CD4-positive, alpha-beta memory T cell (primary cell): ENCODE measurements around the gene YKT6. TPM values are rescaled to one million over a fixed set of nuclear protein-coding genes. Genes with fewer than 3 reads are reported as not detected.

ENCODE experiments used
- CTCF ChIA-PET: fragments of 350-600 bp; sonication (Branson Sonifier 250); formaldehyde crosslinking; loops from one replicate; lab custom pipeline; 2021; ENCODE audit warnings: inconsistent platforms; ENCODE audit not compliant: partially characterized antibody; lab: Charles Lee
- POLR2A ChIA-PET: fragments of 350-600 bp; sonication (Branson Sonifier 250); formaldehyde crosslinking; loops from one replicate; lab custom pipeline; 2021; ENCODE audit not compliant: partially characterized antibody; lab: Charles Lee
- DNase-seq, 5 donors: peaks; one replicate each; pipeline versions ENCODE4 v3.0.0 to v3.0.0-alpha.2; 2020 to 2022; ENCODE audit warnings: mixed read lengths in 1 of 5
- H3K27ac ChIP-seq: one replicate; pipeline ENCODE4 v1.7.0; 2013; ENCODE audit warnings: low read depth, low read length
- H3K27me3 ChIP-seq: 2 replicates; pipeline ENCODE4 v1.7.0; 2013; ENCODE audit warnings: mild to moderate bottlenecking, low read length, moderate library complexity; ENCODE audit not compliant: insufficient read depth
- H3K36me3 ChIP-seq: 2 replicates; pipeline ENCODE4 v1.7.0; 2013; ENCODE audit warnings: mild to moderate bottlenecking, low read length, moderate library complexity; ENCODE audit not compliant: insufficient read depth
- H3K4me1 ChIP-seq: 2 replicates; pipeline ENCODE4 v1.7.0; 2013; ENCODE audit warnings: mild to moderate bottlenecking, low read length, moderate library complexity; ENCODE audit not compliant: insufficient read depth
- H3K4me3 ChIP-seq, 2 donors: one replicate each; pipeline ENCODE4 v1.7.0; 2013; ENCODE audit warnings: low read length in 2 of 2, mild to moderate bottlenecking in 1 of 2
- H3K9me3 ChIP-seq, 2 donors: one replicate each; pipeline ENCODE4 v1.7.0; 2013; ENCODE audit warnings: low read length in 2 of 2, control low read depth in 1 of 2; ENCODE audit not compliant: control insufficient read depth in 1 of 2
- H3K27ac Mint-ChIP-seq, 7 donors: one replicate each; pipeline ENCODE4 v1.8.0; 2020 to 2021; ENCODE audit warnings: mixed read lengths in 7 of 7, mild to moderate bottlenecking in 6 of 7, inconsistent platforms in 3 of 7, moderate library complexity in 3 of 7
- H3K27me3 Mint-ChIP-seq, 2 donors: one replicate each; pipeline ENCODE4 v1.8.0; 2020 to 2021; ENCODE audit warnings: mixed read lengths in 2 of 2
- H3K36me3 Mint-ChIP-seq, 2 donors: one replicate each; pipeline ENCODE4 v1.8.0; 2020 to 2021; ENCODE audit warnings: mixed read lengths in 2 of 2, inconsistent platforms in 1 of 2, mild to moderate bottlenecking in 1 of 2
- H3K4me1 Mint-ChIP-seq, 4 donors: one replicate each; pipeline ENCODE4 v1.8.0; 2020 to 2021; ENCODE audit warnings: mixed read lengths in 4 of 4, mild to moderate bottlenecking in 1 of 4
- H3K4me3 Mint-ChIP-seq, 8 donors: one replicate each; pipeline ENCODE4 v1.8.0; 2020 to 2021; ENCODE audit warnings: mixed read lengths in 8 of 8, mild to moderate bottlenecking in 7 of 8, moderate library complexity in 6 of 8, inconsistent platforms in 3 of 8
- H3K9me3 Mint-ChIP-seq, 8 donors: one replicate each; pipeline ENCODE4 v1.8.0; 2020 to 2021; ENCODE audit warnings: mixed read lengths in 8 of 8, mild to moderate bottlenecking in 5 of 8, inconsistent platforms in 3 of 8, moderate library complexity in 1 of 8
- intact Hi-C: fragments of 100-400 bp; cut with micrococcal nuclease; formaldehyde crosslinking; loops from one replicate; pipeline ENCODE4 v1.15.1; 2023
- polyA plus RNA-seq, 2 donors: library from polyadenylated mRNA; unstranded; fragments of 300-500 nt; fragmentation: Illumina TruSeq; gene quantifications; one replicate each; pipeline ENCODE4 v1.2.3, GENCODE V29; 2021
- total RNA-seq, 2 experiments: library from RNA; stranded (reverse); gene quantifications; one replicate each; pipeline ENCODE4 v1.2.3, GENCODE V29; 2021

YKT6 gene
- total and polyA plus RNA-seq, 4 experiments from 2014 or later = 41.6 to 63.2 (median 52.6) TPM

- Mint-ChIP-seq H3K27ac (no peak overlapping the region), H3K9me3 (no peaks in the 10 kb centered on the region)
Measured at GRCh38 chr7:44156453-44157010, 44.2 kb upstream of the YKT6 start.

GRCh38 chr7:44157116-44158080, 43.4 kb upstream of the YKT6 start:
- Mint-ChIP-seq H3K4me1 (no peaks in the 10 kb centered on the region), H3K36me3 (no peaks in the 10 kb centered on the region), H3K9me3 (no peaks in the 10 kb centered on the region), H3K27me3 (peaks cover 1 to 4% of the 10 kb centered on the region in 2 donors), H3K4me3 (no peak overlapping the region), H3K27ac (no peak overlapping the region)
- CTCF ChIA-PET = no interaction called here
- Histone ChIP-seq H3K9me3 (no peaks in the 10 kb centered on the region), H3K4me1 (no peaks in the 10 kb centered on the region), H3K4me3 (no peak overlapping the region), H3K36me3 (no peaks in the 10 kb centered on the region), H3K27me3 (no peaks in the 10 kb centered on the region), H3K27ac (no peak overlapping the region)
- DNase-seq = no peak
- POLR2A ChIA-PET = no interaction called here
- intact Hi-C loops = no loop called here

More at GRCh38 chr7:44156453-44157010, 44.2 kb upstream of the YKT6 start:
- H3K27me3 Mint-ChIP-seq = peaks cover 1% of the 10 kb centered on the region in 2 donors
- no peaks in the 10 kb centered on the region for H3K9me3 ChIP-seq
- CTCF ChIA-PET = no interaction called here
- H3K36me3 ChIP-seq = no peaks in the 10 kb centered on the region
- no peak overlapping the region for H3K27ac ChIP-seq
- no peaks in the 10 kb centered on the region for H3K4me1 Mint-ChIP-seq
- POLR2A ChIA-PET = no interaction called here
- no peaks in the 10 kb centered on the region for H3K36me3 Mint-ChIP-seq
- no peaks in the 10 kb centered on the region for H3K27me3 ChIP-seq
- H3K4me3 Mint-ChIP-seq = no peak overlapping the region
- H3K4me3 ChIP-seq = no peak overlapping the region
- intact Hi-C loops = no loop called here
- DNase-seq = no peak
- no peaks in the 10 kb centered on the region for H3K4me1 ChIP-seq

GRCh38 chr7:44158096-44158872, 42.5 kb upstream of the YKT6 start:
- Histone ChIP-seq H3K9me3 (no peaks in the 10 kb centered on the region), H3K4me3 (no peak overlapping the region), H3K27ac (no peak overlapping the region), H3K36me3 (no peaks in the 10 kb centered on the region), H3K27me3 (no peaks in the 10 kb centered on the region), H3K4me1 (no peaks in the 10 kb centered on the region)
- Mint-ChIP-seq H3K27ac (no peak overlapping the region), H3K4me3 (no peak overlapping the region), H3K9me3 (no peaks in the 10 kb centered on the region), H3K36me3 (no peaks in the 10 kb centered on the region), H3K27me3 (peaks cover 1 to 6% of the 10 kb centered on the region in 2 donors), H3K4me1 (no peaks in the 10 kb centered on the region)
- DNase-seq = no peak
- intact Hi-C loops = no loop called here
- ChIA-PET CTCF (no interaction called here), POLR2A (no interaction called here)

- no peak for DNase-seq
- intact Hi-C loops = no loop called here
- ChIA-PET POLR2A (no interaction called here), CTCF (no interaction called here)
- Histone ChIP-seq H3K4me3 (no peak overlapping the region), H3K9me3 (no peaks in the 10 kb centered on the region), H3K27me3 (no peaks in the 10 kb centered on the region), H3K36me3 (no peaks in the 10 kb centered on the region), H3K4me1 (no peaks in the 10 kb centered on the region), H3K27ac (no peak overlapping the region)
- Mint-ChIP-seq H3K4me1 (no peaks in the 10 kb centered on the region), H3K36me3 (no peaks in the 10 kb centered on the region), H3K27ac (peak overlapping the region in 2 of 7 donors; percentile 42 to 61), H3K9me3 (peaks cover 0 to 2% (median 0%) of the 10 kb centered on the region in 8 donors), H3K27me3 (peaks cover 1 to 6% of the 10 kb centered on the region in 2 donors), H3K4me3 (no peak overlapping the region)
Measured at GRCh38 chr7:44158873-44159631, 41.7 kb upstream of the YKT6 start.

- ChIA-PET POLR2A (no interaction called here), CTCF (no interaction called here)
- DNase-seq = no peak
- no peak overlapping the region for H3K4me3 ChIP-seq
- no peaks in the 10 kb centered on the region for H3K36me3 ChIP-seq
- H3K4me1 ChIP-seq = no peaks in the 10 kb centered on the region
- no peak overlapping the region for H3K27ac Mint-ChIP-seq
- H3K27me3 ChIP-seq = no peaks in the 10 kb centered on the region
- peaks cover 3 to 6% of the 10 kb centered on the region in 2 donors for H3K27me3 Mint-ChIP-seq
- H3K9me3 ChIP-seq = no peaks in the 10 kb centered on the region
- H3K27ac ChIP-seq = no peak overlapping the region
- peaks cover 0 to 3% (median 0%) of the 10 kb centered on the region in 8 donors for H3K9me3 Mint-ChIP-seq
- H3K4me1 Mint-ChIP-seq = no peaks in the 10 kb centered on the region
- no peak overlapping the region for H3K4me3 Mint-ChIP-seq
- H3K36me3 Mint-ChIP-seq = no peaks in the 10 kb centered on the region
- intact Hi-C loops = no loop called here
Measured at GRCh38 chr7:44159824-44160630, 40.8 kb upstream of the YKT6 start.

- H3K4me1 Mint-ChIP-seq = no peaks in the 10 kb centered on the region
Measured at GRCh38 chr7:44161371-44161770, 39.4 kb upstream of the YKT6 start.

More at GRCh38 chr7:44161371-44161770, 39.4 kb upstream of the YKT6 start:
- intact Hi-C loops = no loop called here
- H3K27ac ChIP-seq = no peak overlapping the region
- no peaks in the 10 kb centered on the region for H3K36me3 ChIP-seq
- Mint-ChIP-seq H3K9me3 (peaks cover 0 to 3% (median 0%) of the 10 kb centered on the region in 8 donors), H3K4me3 (no peak overlapping the region), H3K36me3 (no peaks in the 10 kb centered on the region), H3K27me3 (peaks cover 3 to 6% of the 10 kb centered on the region in 2 donors), H3K27ac (no peak overlapping the region)
- H3K4me3 ChIP-seq = no peak overlapping the region
- POLR2A ChIA-PET = no interaction called here
- DNase-seq = no peak
- no peaks in the 10 kb centered on the region for H3K27me3 ChIP-seq
- H3K9me3 ChIP-seq = no peaks in the 10 kb centered on the region
- H3K4me1 ChIP-seq = no peaks in the 10 kb centered on the region
- CTCF ChIA-PET = no interaction called here
